ENCODE measurements around the gene SLC2A9.
A peak's percentile ranks its signal among the peaks of the same experiment; 100 is the strongest.
"Not testable (repeated sequence)": the region's sequence is repeated elsewhere in the genome, so short reads cannot be mapped to it uniquely, and the experiment has no call there.

The SLC2A9 gene

DNA sequence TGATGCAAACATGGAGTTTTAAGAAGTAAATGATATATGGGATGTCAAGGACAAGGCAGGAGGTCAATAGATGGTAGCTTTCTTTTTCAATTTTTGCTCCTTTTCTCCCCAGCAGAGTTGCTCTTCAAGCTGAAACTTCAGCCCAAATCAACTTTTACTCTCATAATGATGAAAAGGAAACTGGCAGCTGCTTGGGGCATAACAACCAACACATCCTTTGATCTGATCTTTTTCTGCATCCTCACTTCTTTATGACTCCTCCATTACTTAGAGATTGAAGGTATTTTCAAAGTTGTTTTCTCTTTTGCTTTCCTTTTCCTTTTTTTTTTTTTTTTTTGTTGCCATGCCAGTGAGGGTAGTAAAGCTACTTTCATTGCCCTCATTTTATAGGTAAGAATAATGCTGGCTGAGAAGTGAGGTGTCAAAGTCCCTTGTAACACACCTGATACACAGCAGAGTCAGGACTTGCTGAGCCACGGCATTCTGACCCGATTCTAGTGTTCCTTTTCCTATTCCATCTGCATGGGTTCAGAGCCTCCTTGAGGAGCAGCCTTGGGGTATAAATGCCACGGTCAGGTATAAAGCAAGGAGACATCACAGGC is 26.9 kb downstream of the SLC2A9 start:
- DNase-seq = no peak

DNA sequence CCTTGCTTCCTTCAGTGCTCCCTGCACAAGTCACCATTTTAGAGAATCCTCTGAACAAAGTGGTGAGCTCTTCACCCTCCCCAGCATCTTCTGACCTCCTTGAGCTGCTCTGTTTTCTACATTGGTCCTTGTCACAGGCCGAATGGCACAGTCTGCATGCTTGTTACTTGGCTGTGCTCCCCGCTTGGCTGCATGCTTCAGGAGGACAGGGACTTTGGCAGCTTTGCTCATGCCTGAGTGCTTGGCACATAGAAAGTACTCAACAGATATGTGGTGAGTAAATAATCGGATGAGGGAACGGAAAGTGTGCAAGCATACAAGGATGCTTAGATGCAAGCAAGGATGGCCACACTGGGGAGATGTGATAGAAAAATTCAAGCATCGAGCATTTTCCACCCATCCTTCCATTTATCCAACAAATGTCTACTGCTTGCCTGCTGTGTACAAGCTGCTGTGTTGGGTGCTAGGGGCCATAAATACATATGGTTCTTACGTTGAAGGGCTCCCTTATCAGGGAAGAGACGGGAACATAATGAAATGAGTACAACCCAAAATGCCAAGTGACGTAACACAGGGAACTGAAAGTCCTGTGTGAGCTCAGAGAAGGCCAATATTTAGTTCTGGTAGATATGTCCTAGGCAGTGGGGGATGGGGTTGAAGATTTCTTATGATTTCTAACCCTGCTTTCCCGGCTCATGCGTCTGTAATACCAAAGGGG is 31.2 kb downstream of the SLC2A9 start:
- DNase-seq = no peak

GRCh38 chr4:9988933-9989332 is 32.4 kb downstream of the SLC2A9 start:
- DNase-seq = no peak

- no peak for DNase-seq
These were observed 32.9 kb downstream of the SLC2A9 start for GRCh38 chr4:9988363-9988749.

DNA sequence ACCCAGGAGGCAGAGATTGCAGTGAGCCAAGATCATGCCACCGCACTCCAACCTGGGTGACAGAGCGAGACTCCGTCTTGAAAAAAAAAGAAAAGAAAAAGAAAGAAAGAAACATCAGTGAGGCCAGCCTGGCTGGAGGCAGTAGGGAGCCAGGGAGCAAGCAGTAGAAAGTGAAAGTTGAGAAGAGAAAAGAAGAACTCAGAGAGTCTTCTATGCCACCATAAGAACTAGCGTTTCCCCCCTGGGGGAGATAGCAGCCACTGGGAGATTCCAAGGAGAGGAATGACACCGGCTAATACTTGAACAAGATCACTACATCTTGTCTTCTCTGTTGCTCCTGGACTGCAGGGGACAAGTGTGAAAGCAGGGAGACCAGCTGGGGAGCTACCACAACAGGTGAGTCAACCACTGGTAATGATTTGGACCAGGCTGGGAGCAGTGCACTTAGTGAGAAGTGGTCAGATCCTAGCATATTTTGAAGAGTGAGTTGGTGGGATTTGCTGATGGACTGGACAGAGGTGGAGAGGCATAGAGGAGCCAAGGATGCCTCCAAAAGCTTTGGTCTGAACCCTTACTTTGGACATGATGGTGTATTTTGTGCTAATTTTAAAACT is 33.4 kb downstream of the SLC2A9 start:
- DNase-seq = no peak

DNA sequence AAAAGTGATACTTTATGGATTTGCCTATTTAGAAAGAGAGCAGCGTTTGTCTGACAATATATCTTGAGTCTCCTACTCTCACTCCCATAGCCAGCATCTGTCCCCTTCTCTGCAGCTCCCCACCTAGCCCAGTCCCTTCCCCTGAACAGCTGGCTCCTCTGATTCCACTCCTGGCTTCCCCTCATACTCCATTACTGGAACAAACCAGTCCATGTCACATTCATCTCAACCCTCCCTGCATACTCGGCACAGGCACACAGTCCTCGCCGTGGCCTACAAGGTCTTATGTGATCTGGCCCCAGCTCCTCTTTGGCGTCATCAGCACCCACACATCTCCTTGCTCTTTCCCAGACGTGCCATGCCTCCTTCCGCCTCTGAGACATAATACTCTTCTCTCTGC is 36.7 kb downstream of the SLC2A9 start:
- no peak for DNase-seq

DNA sequence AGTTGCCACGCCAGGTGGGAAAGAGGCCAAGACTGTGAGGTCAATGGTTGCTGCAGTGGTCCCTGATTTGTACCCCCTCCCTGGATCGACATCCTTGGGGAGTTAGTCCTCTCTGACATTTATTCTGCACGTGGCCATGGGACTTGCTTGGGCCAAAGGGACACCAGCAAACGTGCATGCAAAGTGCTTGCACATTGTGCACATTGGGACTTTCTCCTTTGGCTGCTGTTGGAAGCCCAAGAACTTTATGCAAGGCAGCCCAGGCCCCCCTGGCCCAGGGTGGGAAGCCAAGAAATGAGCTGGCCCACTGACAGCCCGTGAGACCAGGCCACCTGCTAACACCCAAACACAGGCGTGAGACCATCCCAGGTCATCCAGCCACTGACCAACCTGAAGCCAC is 38.1 kb downstream of the SLC2A9 start:
- no peak for DNase-seq

DNA sequence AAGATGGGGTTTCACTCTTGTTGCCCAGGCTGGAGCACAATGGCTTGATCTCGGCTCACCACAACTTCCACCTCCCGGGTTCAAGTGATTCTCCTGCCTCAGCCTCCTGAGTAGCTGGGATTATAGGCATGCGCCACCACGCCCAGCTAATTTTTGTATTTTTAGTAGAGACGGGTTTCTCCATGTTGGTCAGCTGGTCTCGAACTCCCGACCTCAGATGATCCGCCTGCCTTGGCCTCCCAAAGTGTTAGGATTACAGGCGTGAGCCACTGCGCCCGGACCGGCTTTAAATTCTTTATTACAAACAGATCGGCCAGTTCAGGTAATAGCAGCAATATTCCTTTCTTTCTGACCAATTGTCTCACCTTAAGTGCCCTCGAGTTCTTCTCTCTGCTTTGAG is 39.4 kb downstream of the SLC2A9 start:
- DNase-seq = not testable (repeated sequence)

DNA sequence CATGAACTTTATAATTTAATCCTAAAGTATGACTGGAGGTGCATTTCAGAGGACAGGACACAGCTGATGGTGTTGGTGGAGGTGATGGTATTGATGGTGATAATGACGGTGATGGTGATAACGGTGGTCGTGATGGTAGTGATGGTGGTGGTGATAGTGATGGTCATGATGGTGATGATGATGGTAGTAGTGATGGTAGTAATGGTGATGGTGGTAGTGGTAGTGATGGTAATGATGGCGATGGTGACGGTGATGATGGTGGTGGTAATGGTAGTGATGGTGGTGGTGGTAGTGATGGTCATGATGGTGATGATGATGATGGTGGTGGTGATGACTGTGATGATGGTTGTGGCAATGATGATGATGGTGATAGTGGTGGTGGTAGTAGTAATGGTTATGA is 40.4 kb downstream of the SLC2A9 start:
- DNase-seq = no peak

DNA sequence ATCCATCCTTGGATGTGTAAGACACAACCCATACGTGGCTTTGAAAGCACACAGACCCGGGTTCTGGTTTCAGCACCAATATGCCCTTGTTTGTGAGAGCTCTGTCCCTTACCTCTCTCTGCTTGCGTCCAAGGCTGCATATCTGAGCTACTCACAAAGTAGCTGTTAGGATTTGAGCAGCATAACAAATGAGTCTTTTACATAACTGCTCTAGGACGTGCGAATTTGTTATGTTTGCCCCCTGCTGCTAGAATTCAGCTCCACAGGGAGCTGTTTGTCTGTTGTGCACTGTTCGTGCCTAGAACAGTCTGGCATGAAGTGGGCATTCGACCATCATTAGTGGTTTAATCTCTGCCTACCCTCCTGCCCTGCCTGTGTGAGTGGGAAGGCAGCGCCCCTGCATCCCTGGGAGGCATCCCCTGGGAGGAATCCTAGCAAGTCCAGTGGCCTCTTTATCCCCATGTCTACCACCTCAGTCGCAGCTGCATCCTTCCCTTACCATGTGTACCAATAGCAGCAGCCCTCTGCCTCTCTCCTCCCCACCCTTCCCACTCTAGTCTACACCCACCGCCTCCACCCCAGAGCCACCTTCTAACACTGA is 42.1 kb downstream of the SLC2A9 start:
- peak in 1 of 2 donors; percentile 30 for DNase-seq

DNA sequence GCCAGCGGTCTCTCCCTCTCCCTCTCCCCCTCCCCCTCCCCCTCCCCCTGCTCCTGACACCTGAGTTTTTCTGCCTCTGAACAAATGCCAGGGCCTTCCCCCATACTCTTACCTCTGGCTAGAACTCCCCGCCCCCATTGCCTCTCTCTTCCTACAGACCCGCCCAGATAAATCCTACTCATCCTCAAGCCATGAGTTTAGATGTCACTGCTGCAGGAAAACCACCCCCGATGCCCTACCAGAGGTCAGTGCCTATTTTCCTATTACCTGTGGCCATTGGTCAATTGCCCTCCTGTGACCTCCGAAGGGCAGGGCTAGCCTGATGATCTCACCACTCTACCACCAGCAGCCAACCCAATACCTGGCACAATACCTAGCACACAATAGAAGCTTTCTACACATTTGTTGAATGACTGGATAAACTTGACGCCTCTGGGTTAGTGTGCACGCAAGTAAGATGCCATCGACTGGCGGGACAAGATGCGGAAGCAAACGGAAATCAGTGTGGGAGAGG is 43.7 kb downstream of the SLC2A9 start:
- no peak for DNase-seq

- no peak for DNase-seq
These were observed 44.5 kb downstream of the SLC2A9 start for GRCh38 chr4:9976781-9977180.

DNA sequence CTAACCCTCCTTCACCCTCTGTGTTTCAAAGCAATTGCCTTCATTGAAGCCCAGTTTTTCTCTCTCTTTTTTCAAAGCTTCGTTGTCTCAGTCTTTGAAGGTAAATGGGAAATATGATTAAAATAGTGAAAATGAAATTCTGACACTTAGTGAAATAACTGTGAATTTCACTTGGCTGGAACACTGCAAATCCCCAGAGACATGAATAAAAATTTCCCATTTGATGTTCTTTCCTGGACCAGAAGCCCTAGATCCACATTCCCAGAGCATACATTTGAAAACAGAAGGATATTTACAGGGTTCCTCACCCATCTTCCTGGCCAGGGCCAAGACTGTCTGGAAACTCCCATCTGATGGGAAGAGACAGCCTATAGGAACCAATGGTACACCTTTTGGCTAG is 45.0 kb downstream of the SLC2A9 start:
- DNase-seq = no peak

DNA sequence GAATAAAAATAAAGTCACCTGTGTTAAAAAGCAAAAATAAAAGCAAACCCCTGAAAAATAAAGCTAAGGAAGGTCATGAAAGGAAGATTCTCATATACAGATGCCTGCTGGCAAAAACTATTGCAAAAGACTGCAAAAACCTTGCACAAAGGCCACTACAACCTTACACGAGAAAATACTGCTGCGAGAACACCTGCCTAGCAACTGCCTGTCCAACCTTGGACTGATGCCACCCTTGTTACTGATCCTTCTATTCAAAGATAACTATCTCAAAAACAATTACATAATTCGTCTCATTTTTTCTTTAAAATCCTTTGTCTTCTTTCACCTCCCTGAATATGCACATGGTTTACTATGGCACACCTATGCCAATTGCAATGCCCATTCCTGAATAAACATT is 49.6 kb downstream of the SLC2A9 start:
- no peak for DNase-seq

GRCh38 chr4:9970399-9971011 is 50.8 kb downstream of the SLC2A9 start:
- no peak for DNase-seq

DNA sequence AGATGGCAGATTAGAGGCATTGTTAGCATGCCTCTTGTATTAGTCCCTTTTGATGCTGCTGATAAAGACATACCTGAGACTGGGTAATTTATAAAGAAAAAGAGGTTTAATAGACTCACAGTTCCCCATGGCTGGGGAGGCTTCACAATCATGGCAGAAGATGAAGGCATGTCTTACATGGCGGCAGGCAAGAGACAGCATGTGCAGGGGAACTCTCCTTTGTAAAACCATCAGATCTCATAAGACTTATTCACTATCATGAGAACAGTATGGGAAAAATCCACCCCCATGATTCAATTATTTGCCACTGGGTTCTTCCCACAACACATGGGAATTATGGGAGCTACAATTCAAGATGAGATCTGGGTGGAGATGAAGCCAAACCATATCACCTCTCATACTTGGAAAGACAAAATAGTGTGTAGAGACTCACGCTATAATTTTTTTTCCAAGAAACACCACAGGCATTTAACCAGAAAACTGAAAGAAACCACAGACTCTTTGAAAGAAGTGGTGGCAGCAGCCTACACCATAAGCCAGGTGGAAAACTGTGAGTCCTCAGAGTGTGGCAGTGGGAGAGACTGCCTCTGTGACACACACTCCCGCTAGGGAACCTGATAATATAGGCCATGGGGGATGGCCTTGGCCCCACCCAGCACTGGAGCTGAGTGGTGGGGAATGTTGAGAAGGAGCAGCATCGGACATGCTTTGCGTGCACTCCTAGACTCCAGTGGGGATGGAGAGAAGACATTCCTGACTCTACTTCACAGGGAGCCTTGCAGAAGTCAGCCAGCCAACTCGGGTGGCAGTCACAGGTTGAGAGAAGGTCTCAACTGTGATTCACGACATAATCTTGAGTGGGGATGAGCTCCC is 51.5 kb downstream of the SLC2A9 start:
- no peak for DNase-seq

DNA sequence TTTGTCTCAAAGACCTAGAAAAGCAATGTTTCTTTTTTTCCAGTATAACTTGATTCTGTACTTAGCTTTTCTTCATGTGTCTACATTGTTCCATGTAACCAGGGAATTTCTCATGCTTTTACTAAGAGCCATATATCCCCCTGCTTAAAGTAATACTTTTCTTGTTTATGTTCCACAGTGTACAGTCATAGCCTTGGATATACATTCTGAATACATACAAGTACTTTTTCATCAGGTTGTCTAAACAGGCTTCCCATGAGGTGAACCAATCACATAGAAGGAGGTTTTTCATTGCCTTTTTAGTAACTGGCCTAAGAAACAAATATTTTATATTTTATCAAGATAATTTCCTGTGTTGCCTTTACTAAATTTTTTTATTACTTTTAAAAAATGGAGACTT is 52.8 kb downstream of the SLC2A9 start:
- DNase-seq = no peak

GRCh38 chr4:9964879-9965278 is 56.4 kb downstream of the SLC2A9 start:
- no peak for DNase-seq

DNA sequence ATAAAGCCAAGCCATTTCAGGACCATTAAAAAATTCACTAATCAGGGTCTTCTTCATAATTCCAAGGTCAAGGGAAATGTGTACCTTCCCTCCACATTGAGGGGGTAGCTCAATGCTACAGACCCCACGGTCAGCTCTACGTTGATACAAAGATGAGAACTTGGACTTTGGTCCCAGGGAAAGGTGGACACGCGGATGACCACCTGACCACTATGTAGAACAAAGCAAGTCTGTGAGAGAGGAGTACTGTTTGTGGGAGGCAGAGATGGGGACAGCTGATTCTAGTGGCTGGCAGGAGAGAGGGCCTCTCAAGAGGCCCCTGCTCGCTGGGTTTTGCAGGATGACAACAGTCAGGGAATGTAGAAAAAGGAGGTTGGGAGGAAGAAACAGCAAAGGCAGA is 58.0 kb downstream of the SLC2A9 start:
- no peak for DNase-seq

GRCh38 chr4:9962611-9963314 is 58.5 kb downstream of the SLC2A9 start:
- DNase-seq = no peak

- DNase-seq = no peak
These were observed 66.8 kb downstream of the SLC2A9 start for GRCh38 chr4:9954468-9954867.

DNA sequence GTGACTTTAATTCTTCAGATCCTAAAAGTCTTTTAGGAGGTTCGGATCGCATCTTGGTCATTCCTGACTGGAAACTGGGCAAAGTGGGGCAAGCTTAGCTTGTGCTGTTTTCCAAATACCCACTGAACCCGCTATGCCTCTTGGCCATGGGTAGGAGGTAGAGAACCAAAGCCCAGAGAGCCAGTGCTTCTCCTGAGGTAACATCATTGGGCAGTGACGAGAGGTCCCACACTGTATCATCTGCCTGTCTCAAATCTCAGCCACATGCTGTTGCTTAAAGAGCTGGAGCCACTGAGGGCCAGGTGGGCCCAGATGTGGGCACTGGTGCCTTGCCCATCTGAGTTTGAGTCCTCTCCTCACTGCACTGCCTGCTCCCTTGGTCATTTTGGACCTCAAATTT is 68.2 kb downstream of the SLC2A9 start:
- no peak for DNase-seq

All from hippocampal formation (tissue), 2 donors.